Ascending aorta (tissue), 2 donors: ENCODE data around the gene ATP13A1. TPM values are rescaled to one million over a fixed set of nuclear protein-coding genes. Genes with fewer than 3 reads are reported as not detected.
"Not testable (repeated sequence)": the region's sequence is repeated elsewhere in the genome, so short reads cannot be mapped to it uniquely, and the experiment has no call there.

Source experiments
- DNase-seq, 2 donors: peaks; one replicate each; pipeline ENCODE4 v3.0.0-alpha.2; 2019; ENCODE audit warnings: low spot score in 2 of 2
- H3K27ac ChIP-seq, 2 donors: fragments of 200-600 bp; sonication (generic); one replicate each; pipeline ENCODE4 v1.5.1; 2016 to 2017; ENCODE audit warnings: mild to moderate bottlenecking in 1 of 2
- H3K27me3 ChIP-seq: fragments of 200-600 bp; sonication (generic); one replicate; pipeline ENCODE4 v1.5.1; 2017
- H3K36me3 ChIP-seq, 2 donors: fragments of 200-600 bp; sonication (generic); one replicate each; pipeline ENCODE4 v1.5.1; 2016
- H3K4me1 ChIP-seq, 2 donors: fragments of 200-600 bp; sonication (generic); one replicate each; pipeline ENCODE4 v1.5.1; 2016 to 2017; ENCODE audit warnings: mild to moderate bottlenecking in 1 of 2
- H3K4me3 ChIP-seq, 2 donors: fragments of 200-600 bp; sonication (generic); one replicate each; pipeline ENCODE4 v1.5.1; 2016 to 2017; ENCODE audit warnings: mild to moderate bottlenecking in 1 of 2
- H3K9me3 ChIP-seq, 2 donors: fragments of 200-600 bp; sonication (generic); one replicate each; pipeline ENCODE4 v1.5.1; 2016
- CTCF ChIP-seq, 3 experiments: fragments of 200-600 bp in 2 of 3; fragments of 450-650 bp in 1 of 3; sonication (generic) in 2 of 3; IDR thresholded peaks; one replicate each; pipeline ENCODE4 v1.5.1; 2016 to 2019; ENCODE audit warnings: antibody characterized with exemption in 3 of 3, mild to moderate bottlenecking in 1 of 3, moderate library complexity in 1 of 3
- intact Hi-C: fragments of 100-400 bp; cut with DNase I; formaldehyde crosslinking; loops from one replicate; pipeline ENCODE4 v1.15.1; 2023
- total RNA-seq: library from RNA; depleted of rRNA; stranded (reverse); fragments of >200 nt; gene quantifications from one replicate; pipeline ENCODE4 v1.1.0, GENCODE V29; 2016

Gene ATP13A1
- total RNA-seq, 1 donor from 2014 or later = 161 TPM

DNA sequence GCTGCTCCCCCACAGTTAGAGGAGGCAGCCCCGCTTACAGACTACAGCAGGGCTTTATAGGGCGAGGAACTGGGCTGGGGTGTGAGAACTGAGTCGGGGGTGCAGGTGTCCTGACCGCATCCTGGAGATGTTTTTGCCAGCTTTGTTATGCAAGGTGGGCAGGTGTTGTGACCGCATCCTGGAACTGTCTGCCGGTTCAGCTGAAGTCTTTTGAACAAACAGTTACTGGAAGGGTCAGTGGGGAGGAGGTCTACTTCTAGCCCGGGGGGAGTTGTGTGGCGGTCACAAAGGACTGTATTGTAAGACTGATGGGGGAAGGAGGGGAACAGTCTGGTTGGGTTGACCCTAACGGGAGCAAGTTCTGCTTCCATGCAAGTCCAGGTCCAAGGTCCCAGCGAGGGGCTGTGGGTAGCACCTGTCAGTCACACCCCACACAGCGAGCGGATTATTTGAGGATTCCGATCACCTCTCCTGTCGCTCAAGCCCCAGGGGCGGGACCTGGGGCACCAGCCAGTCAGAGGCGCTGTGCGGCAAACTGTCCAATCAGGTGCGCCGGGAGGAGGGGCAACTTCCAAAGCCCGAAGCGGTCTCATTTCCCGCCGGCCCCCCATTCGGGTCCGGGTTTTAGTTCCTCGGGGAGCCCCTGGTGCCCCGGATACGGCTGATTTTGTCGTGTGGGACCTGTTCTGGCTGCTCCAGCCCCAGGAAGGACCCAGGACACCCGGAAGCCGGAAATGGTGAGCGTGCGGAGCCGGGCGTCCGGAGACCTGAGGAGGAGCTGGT lies 4.9 kb upstream of the ATP13A1 start, which contains the start of gene ZNF101:
Gene ZNF101, plus strand, starts transcription at position 610 of the 783 bp plus-strand sequence. Its CDS starts 125 bp downstream, at position 735.
- peak; percentile 79 to 97 for DNase-seq
- intact Hi-C loops = loop anchor here (1.0 to 10.0 kb wide), 7 partner anchors 25 to 756 kb away; partner anchors contain the start of genes GATAD2A, GMIP, ZNF14 and ZNF506
- no peak for TF ChIP-seq CTCF (IDR thresholded peaks at IDR 0.05)
- no peaks in the 10 kb centered on the region for H3K9me3 ChIP-seq
- H3K27ac ChIP-seq = peak within 1 kb of the TSS; percentile 69 to 84
- peaks cover 3 to 10% of the 10 kb centered on the region in 2 donors for H3K4me1 ChIP-seq
- peak within 1 kb of the TSS; percentile 81 to 91 for H3K4me3 ChIP-seq
- H3K36me3 ChIP-seq = peaks cover 0 to 6% of the 10 kb centered on the region in 2 donors
- no peaks in the 10 kb centered on the region for H3K27me3 ChIP-seq

DNA sequence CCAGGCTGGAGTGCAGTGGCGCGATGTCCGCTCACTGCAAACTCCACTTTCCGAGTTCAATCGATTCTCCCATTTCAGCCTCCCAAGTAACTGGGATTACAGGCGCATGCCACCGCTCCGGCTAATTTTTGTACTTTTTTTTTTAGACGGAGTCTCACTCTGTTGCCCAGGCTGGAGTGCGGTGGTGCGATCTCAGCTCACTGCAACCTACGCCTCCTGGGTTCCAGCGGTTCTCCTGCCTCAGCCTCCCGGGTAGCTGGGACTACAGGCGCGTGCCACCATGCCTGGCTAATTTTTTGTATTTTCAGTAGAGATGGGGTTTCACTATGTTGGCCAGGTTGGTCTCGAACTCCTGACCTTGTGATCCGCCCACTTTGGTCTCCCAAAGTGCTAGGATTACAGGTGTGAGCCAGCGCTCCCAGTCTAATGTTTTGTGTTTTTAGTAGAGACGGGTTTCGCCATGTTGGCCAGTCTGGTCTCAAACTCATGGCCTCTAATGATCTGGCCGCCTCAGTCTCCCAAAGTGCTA lies 2.0 kb upstream of the ATP13A1 start:
- not testable (repeated sequence) for H3K36me3 ChIP-seq, H3K4me3 ChIP-seq, H3K27me3 ChIP-seq, DNase-seq, H3K27ac ChIP-seq, H3K9me3 ChIP-seq
- peaks cover 9 to 23% of the 10 kb centered on the region in 2 donors for H3K4me1 ChIP-seq
- intact Hi-C loops = loop anchor here (5.0 to 10.0 kb wide), 5 partner anchors 67 to 759 kb away; partner anchors contain the start of genes GATAD2A, ZNF14 and ZNF506

DNA sequence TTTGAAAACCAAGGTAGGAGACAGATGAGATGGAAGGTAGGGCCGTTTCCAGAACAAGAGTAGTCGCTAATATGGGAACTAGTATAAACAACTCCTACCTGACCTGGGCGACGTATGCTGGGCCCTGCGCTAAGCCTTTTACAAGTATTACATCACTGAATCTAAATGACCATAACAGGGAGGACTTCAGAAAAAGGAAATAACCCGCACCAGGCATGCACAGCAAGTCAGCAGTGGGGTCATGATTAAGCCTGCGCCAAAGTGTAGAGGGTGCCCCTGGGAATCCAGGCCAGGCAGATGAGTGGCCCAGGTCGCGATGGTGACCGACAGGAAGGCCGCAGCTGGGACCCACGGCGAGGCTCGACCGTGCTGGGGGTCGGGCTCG lies 613 bp downstream of the ATP13A1 start:
- H3K4me1 ChIP-seq = peaks cover 6 to 13% of the 10 kb centered on the region in 2 donors
- intact Hi-C loops = loop anchor here (1.0 to 10.0 kb wide), 5 partner anchors 113 to 762 kb away; partner anchors contain the start of genes GATAD2A, ZNF682 and ZNF93
- no peak for TF ChIP-seq CTCF (IDR thresholded peaks at IDR 0.05)
- peak overlapping the region; percentile 88 to 93 for H3K27ac ChIP-seq
- no peaks in the 10 kb centered on the region for H3K27me3 ChIP-seq
- H3K9me3 ChIP-seq = no peaks in the 10 kb centered on the region
- peak overlapping the region; percentile 80 to 92 for H3K4me3 ChIP-seq
- DNase-seq = no peak
- H3K36me3 ChIP-seq = peaks cover 16 to 22% of the 10 kb centered on the region in 2 donors

DNA sequence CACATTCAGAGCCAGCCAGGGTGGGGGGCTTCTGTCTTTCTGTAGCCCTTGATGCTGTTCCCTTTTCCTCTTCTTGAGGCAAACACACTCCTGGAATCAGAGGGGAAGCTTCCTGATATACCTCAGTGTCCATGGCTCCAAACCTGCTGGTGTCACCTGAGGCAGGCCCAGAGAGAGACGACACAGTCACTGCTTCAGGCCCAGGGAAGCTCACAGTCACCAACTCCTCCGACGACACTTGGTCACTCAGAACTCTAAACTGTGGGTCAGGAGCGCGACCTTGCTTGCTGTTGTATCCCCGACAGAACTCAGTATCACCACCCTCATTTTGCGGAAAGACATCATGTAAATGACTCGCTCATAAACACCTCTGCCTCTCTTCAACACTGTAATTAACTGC lies 1.1 kb downstream of the ATP13A1 start:
- H3K27ac ChIP-seq = no peak overlapping the region
- intact Hi-C loops = loop anchor here (5.0 to 10.0 kb wide), 4 partner anchors 240 to 762 kb away; partner anchors contain the start of genes GATAD2A, ZNF682 and ZNF93

GRCh38 chr19:19661675-19662251 lies 1.7 kb downstream of the ATP13A1 start:
- Histone ChIP-seq H3K36me3 (peaks cover 26 to 33% of the 10 kb centered on the region in 2 donors), H3K27me3 (no peaks in the 10 kb centered on the region), H3K27ac (no peak overlapping the region), H3K4me3 (peak overlapping the region in 1 of 2 donors; percentile 80), H3K9me3 (no peaks in the 10 kb centered on the region), H3K4me1 (peaks cover 6 to 13% of the 10 kb centered on the region in 2 donors)
- no peak for TF ChIP-seq CTCF (IDR thresholded peaks at IDR 0.05)
- intact Hi-C loops = loop anchor here (5.0 to 10.0 kb wide), 4 partner anchors 241 to 763 kb away; partner anchors contain the start of genes GATAD2A, ZNF682 and ZNF93
- DNase-seq = peak in 1 of 2 donors; percentile 62

More for the DNA sequence above, 1.1 kb downstream of the ATP13A1 start:
- H3K4me1 ChIP-seq = peaks cover 6 to 13% of the 10 kb centered on the region in 2 donors
- no peaks in the 10 kb centered on the region for H3K27me3 ChIP-seq
- no peaks in the 10 kb centered on the region for H3K9me3 ChIP-seq
- no peak for DNase-seq
- TF ChIP-seq CTCF (IDR thresholded peaks at IDR 0.05) = no peak
- peaks cover 20 to 27% of the 10 kb centered on the region in 2 donors for H3K36me3 ChIP-seq
- H3K4me3 ChIP-seq = peak overlapping the region; percentile 80 to 92
